ENCODE results near the gene FAM193A.
"Not testable (repeated sequence)": the region's sequence is repeated elsewhere in the genome, so short reads cannot be mapped to it uniquely, and the experiment has no call there.

FAM193A gene

DNA sequence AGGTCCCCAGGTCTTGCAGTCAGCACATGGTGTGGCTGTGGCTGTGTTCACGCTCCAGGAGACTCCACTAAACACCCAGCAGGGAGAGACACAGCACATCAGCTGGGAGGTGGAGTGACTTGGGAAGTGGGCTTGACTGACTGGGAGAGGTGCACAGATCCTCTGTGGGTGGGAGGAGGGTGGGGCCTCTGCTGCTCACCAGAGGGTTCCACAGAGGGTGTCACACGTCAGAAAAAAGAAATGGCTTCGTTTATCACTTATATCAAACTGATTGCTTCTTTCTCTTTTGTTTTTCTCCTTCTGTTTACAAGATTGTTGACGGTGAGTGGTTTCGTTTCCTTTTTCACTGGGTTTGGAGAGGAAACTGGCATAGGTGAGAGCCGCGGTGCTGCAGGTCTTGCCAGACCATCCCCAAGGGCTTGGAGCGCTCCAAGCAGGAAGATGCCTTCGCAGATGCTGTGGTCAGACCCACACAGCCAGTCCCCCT, 24.8 kb upstream of the FAM193A start:
- no peaks in the 10 kb centered on the region for H3K4me1 ChIP-seq (ENCODE audit: insufficient read depth, low read length, severe bottlenecking)
- no peak overlapping the region for H3K4me3 ChIP-seq (ENCODE audit: low read depth, low read length, poor library complexity, severe bottlenecking)
- no peaks in the 10 kb centered on the region for H3F3A ChIP-seq (ENCODE audit: insufficient read depth, low read length)
- H3K9me3 ChIP-seq (ENCODE audit: low read length) = no peaks in the 10 kb centered on the region
- no peak overlapping the region for H3K9ac ChIP-seq (ENCODE audit: low read length)
- no peak for TF ChIP-seq EZH2 (IDR thresholded peaks at IDR 0.05; ENCODE audit: borderline replicate concordance, low read length)
- TF ChIP-seq, protein P1, sequence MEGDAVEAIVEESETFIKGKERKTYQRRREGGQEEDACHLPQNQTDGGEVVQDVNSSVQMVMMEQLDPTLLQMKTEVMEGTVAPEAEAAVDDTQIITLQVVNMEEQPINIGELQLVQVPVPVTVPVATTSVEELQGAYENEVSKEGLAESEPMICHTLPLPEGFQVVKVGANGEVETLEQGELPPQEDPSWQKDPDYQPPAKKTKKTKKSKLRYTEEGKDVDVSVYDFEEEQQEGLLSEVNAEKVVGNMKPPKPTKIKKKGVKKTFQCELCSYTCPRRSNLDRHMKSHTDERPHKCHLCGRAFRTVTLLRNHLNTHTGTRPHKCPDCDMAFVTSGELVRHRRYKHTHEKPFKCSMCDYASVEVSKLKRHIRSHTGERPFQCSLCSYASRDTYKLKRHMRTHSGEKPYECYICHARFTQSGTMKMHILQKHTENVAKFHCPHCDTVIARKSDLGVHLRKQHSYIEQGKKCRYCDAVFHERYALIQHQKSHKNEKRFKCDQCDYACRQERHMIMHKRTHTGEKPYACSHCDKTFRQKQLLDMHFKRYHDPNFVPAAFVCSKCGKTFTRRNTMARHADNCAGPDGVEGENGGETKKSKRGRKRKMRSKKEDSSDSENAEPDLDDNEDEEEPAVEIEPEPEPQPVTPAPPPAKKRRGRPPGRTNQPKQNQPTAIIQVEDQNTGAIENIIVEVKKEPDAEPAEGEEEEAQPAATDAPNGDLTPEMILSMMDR (IDR thresholded peaks at IDR 0.05; ENCODE audit: low read length) = no peak
- H3K36me3 ChIP-seq (ENCODE audit: insufficient read depth, low read length) = peaks cover 46% of the 10 kb centered on the region
- H3K79me2 ChIP-seq (ENCODE audit: insufficient read depth, low read length) = no peaks in the 10 kb centered on the region
- no peaks in the 10 kb centered on the region for H4K20me1 ChIP-seq (ENCODE audit: insufficient read depth, low read length)
- no peaks in the 10 kb centered on the region for H3K9me2 ChIP-seq (ENCODE audit: low read depth, low read length)
- no peak overlapping the region for H2AFZ ChIP-seq (ENCODE audit: low read length)
- H3K27ac ChIP-seq (ENCODE audit: low read depth, low read length, poor library complexity, severe bottlenecking) = no peak overlapping the region
- H3K4me2 ChIP-seq (ENCODE audit: low read length) = no peak overlapping the region
- H3K27me3 ChIP-seq (ENCODE audit: insufficient read depth, low read length) = no peaks in the 10 kb centered on the region

DNA sequence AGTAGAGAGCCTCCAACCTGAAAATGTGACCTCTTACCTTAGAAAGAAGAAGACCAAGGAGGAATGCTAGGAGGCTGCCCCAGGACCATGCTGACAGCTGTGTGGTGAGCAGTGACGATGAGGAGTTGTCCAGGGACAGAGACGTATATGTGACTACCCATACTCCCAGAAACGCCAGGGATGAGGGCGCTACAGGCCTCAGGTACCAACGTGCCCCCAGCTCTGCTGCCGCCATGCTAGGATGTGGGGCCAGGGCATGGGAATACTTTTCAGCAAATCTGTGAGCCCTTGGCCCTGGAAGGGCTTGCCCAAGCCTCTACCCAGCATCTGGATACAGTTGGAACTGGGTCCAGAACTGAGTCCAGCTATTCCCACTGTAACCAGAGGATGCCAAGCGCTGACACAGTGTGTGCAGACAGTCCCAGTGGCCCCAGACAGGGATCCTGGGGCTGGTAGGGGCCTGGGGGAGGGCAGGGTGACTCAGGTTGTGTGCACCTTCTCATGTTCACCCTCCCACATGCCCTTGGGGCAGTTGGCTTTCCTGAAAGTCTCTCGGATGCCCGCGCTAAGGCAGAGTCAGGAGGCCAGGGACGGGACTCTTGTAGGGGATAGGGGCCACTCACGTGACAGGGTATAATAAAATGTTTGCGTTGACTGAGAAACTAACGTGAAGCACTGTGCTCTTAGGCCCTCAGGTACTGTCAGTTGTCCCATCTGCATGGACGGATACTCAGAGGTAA, 23.9 kb upstream of the FAM193A start:
- Histone ChIP-seq H3K36me3 (ENCODE audit: insufficient read depth, low read length) (peaks cover 43% of the 10 kb centered on the region), H3F3A (ENCODE audit: insufficient read depth, low read length) (no peaks in the 10 kb centered on the region), H3K4me3 (ENCODE audit: low read depth, low read length, poor library complexity, severe bottlenecking) (no peak overlapping the region), H3K4me1 (ENCODE audit: insufficient read depth, low read length, severe bottlenecking) (no peaks in the 10 kb centered on the region), H2AFZ (ENCODE audit: low read length) (no peak overlapping the region), H3K9me3 (ENCODE audit: low read length) (no peaks in the 10 kb centered on the region), H3K9me2 (ENCODE audit: low read depth, low read length) (no peaks in the 10 kb centered on the region), H4K20me1 (ENCODE audit: insufficient read depth, low read length) (no peaks in the 10 kb centered on the region), H3K27me3 (ENCODE audit: insufficient read depth, low read length) (no peaks in the 10 kb centered on the region), H3K9ac (ENCODE audit: low read length) (no peak overlapping the region), H3K79me2 (ENCODE audit: insufficient read depth, low read length) (no peaks in the 10 kb centered on the region), H3K27ac (ENCODE audit: low read depth, low read length, poor library complexity, severe bottlenecking) (no peak overlapping the region), H3K4me2 (ENCODE audit: low read length) (no peak overlapping the region)
- TF ChIP-seq, protein P1 (IDR thresholded peaks at IDR 0.05; ENCODE audit: low read length) = no peak
- no peak for TF ChIP-seq EZH2 (IDR thresholded peaks at IDR 0.05; ENCODE audit: borderline replicate concordance, low read length)

DNA sequence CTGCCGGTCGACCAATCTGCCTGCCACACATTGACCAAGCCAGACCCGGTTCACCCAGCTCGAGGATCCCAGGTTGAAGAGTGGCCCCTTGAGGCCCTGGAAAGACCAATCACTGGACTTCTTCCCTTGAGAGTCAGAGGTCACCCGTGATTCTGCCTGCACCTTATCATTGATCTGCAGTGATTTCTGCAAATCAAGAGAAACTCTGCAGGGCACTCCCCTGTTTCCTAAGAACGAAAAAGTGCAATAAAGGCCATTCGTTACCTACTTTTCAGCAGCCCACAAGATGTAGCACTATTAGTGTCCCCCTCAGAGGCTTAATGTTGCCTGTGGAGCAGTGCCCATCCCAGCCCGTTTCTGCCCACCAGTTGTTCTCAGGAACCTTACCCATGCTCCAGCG, 22.3 kb upstream of the FAM193A start:
- H3K4me1 ChIP-seq (ENCODE audit: insufficient read depth, low read length, severe bottlenecking); H3K9ac ChIP-seq (ENCODE audit: low read length); H3K4me3 ChIP-seq (ENCODE audit: low read depth, low read length, poor library complexity, severe bottlenecking); H3K4me2 ChIP-seq (ENCODE audit: low read length); H3K79me2 ChIP-seq (ENCODE audit: insufficient read depth, low read length); H3K27ac ChIP-seq (ENCODE audit: low read depth, low read length, poor library complexity, severe bottlenecking); H3K27me3 ChIP-seq (ENCODE audit: insufficient read depth, low read length); H3F3A ChIP-seq (ENCODE audit: insufficient read depth, low read length); H3K9me2 ChIP-seq (ENCODE audit: low read depth, low read length); H3K9me3 ChIP-seq (ENCODE audit: low read length); H4K20me1 ChIP-seq (ENCODE audit: insufficient read depth, low read length); H2AFZ ChIP-seq (ENCODE audit: low read length): not testable (repeated sequence)
- H3K36me3 ChIP-seq (ENCODE audit: insufficient read depth, low read length) = peaks cover 36% of the 10 kb centered on the region

DNA sequence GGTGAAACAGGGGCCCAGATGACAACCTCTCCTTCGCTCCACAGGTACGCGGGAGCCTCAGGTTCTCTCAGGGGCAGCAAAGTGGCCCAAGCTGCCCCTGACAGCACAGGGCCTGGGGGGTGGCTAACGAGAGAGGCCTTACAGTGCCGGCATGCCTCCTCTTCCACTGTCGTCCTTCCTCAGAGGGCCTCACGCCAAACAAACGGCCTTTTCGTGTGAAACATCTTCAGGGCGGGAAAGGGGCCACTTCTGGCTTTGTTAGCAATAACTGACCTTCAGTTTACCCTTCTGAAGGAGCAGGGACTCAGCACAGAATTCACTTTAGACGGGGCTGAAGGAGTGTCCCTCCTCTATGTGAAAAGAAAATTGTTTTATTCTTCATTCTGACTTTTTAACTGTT, 21.5 kb upstream of the FAM193A start:
- not testable (repeated sequence) for H3K4me2 ChIP-seq (ENCODE audit: low read length); H3K4me3 ChIP-seq (ENCODE audit: low read depth, low read length, poor library complexity, severe bottlenecking); H3K27me3 ChIP-seq (ENCODE audit: insufficient read depth, low read length); H4K20me1 ChIP-seq (ENCODE audit: insufficient read depth, low read length); H3K27ac ChIP-seq (ENCODE audit: low read depth, low read length, poor library complexity, severe bottlenecking); H3K9me3 ChIP-seq (ENCODE audit: low read length); H3K79me2 ChIP-seq (ENCODE audit: insufficient read depth, low read length); H2AFZ ChIP-seq (ENCODE audit: low read length); H3K9ac ChIP-seq (ENCODE audit: low read length); H3K9me2 ChIP-seq (ENCODE audit: low read depth, low read length); H3F3A ChIP-seq (ENCODE audit: insufficient read depth, low read length); H3K4me1 ChIP-seq (ENCODE audit: insufficient read depth, low read length, severe bottlenecking)
- peaks cover 28% of the 10 kb centered on the region for H3K36me3 ChIP-seq (ENCODE audit: insufficient read depth, low read length)

Measured in OCI-LY1 (cell line).